PC-9 (cell line): Measurements from ENCODE around the gene SERPINI1.

Experiments used
- EZH2 ChIP-seq: fragments of 200-600 bp; sonication (generic); IDR thresholded peaks from 2 replicates; pipeline ENCODE4 v1.8.0; 2017; ENCODE audit warnings: antibody characterized with exemption, low read depth
- TF ChIP-seq, protein P1 (sequence below): fragments of 200-600 bp; sonication (generic); conservative IDR thresholded peaks from 2 replicates; pipeline ENCODE4 v1.6.1; 2017; ENCODE audit warnings: mixed run types, antibody characterized with exemption, mild to moderate bottlenecking, moderate library complexity

DNA sequence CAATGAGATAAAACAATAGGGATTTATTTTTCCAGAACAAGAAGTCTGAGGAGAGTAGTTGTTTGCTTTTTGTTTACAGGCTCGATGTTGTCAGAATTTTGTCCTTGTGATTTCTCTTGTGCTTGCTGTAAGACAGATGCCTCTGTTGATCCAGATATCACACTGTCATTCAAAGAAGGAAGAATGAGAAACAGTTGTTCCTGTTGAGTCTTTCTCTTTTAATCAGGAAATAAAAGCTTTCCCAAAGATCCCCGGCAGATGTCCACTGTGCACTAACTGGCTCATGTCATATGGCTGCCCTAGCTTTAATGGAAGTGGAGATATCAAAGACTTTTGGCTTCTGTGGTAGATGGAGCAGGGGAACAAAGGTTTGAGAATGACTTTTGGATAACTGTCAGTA, 6.8 kb downstream of the SERPINI1 start:
- TF ChIP-seq EZH2: no peak
- TF ChIP-seq, protein P1, sequence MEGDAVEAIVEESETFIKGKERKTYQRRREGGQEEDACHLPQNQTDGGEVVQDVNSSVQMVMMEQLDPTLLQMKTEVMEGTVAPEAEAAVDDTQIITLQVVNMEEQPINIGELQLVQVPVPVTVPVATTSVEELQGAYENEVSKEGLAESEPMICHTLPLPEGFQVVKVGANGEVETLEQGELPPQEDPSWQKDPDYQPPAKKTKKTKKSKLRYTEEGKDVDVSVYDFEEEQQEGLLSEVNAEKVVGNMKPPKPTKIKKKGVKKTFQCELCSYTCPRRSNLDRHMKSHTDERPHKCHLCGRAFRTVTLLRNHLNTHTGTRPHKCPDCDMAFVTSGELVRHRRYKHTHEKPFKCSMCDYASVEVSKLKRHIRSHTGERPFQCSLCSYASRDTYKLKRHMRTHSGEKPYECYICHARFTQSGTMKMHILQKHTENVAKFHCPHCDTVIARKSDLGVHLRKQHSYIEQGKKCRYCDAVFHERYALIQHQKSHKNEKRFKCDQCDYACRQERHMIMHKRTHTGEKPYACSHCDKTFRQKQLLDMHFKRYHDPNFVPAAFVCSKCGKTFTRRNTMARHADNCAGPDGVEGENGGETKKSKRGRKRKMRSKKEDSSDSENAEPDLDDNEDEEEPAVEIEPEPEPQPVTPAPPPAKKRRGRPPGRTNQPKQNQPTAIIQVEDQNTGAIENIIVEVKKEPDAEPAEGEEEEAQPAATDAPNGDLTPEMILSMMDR: no peak
